Coronary artery (tissue), 2 donors: ENCODE measurements around the gene ANKRD33.
A peak's percentile ranks its signal among the peaks of the same experiment; 100 is the strongest.

Experiments used
- DNase-seq: peaks from one replicate; pipeline ENCODE4 v3.0.0-alpha.2; 2017; ENCODE audit warnings: low spot score
- H3K27ac ChIP-seq, 2 donors: fragments of 200-600 bp; sonication (generic); one replicate each; pipeline ENCODE4 v1.5.1; 2016 to 2019
- H3K4me3 ChIP-seq: fragments of 200-600 bp; sonication (generic); 2 replicates; pipeline ENCODE4 v1.5.1; 2016; ENCODE audit warnings: mild to moderate bottlenecking, moderate library complexity
- CTCF ChIP-seq: fragments of 200-600 bp; sonication (generic); IDR thresholded peaks from one replicate; pipeline ENCODE4 v1.5.1; 2019; ENCODE audit warnings: antibody characterized with exemption

The ANKRD33 gene

GRCh38 chr12:51867371-51867770, 20.5 kb upstream of the ANKRD33 start:
- DNase-seq = no peak
- TF ChIP-seq CTCF = no peak
- H3K27ac ChIP-seq = no peak overlapping the region
- no peak overlapping the region for H3K4me3 ChIP-seq

GRCh38 chr12:51867796-51868428, 20.0 kb upstream of the ANKRD33 start:
- Histone ChIP-seq H3K4me3 (no peak overlapping the region), H3K27ac (no peak overlapping the region)
- TF ChIP-seq CTCF = no peak
- no peak for DNase-seq

GRCh38 chr12:51868821-51869495, 18.9 kb upstream of the ANKRD33 start:
- Histone ChIP-seq H3K27ac (no peak overlapping the region), H3K4me3 (peak overlapping the region; percentile 72)
- no peak for TF ChIP-seq CTCF
- no peak for DNase-seq

GRCh38 chr12:51869496-51869865, 18.4 kb upstream of the ANKRD33 start:
- DNase-seq = no peak
- Histone ChIP-seq H3K27ac (no peak overlapping the region), H3K4me3 (peak overlapping the region; percentile 72)
- TF ChIP-seq CTCF = no peak

DNA sequence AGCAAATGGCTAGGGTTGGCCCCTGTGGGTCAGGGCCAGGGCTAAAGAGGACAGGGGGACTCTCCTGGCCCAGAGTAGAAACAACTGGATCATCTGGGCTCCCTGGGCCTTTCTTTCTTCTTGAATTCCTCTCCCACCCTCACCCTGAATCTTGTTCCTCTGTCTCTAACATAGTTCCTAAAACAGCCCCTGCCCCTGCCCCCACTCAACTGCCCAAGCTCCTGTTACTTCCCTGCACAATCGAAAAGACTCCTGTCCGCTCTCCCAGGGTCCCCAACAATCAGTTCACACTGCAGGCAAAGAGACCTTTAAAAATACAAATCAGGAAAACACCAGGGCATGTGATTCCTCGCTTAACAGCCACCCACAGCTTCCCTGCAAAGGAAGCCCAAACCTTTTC, 18.0 kb upstream of the ANKRD33 start:
- TF ChIP-seq CTCF = no peak
- H3K4me3 ChIP-seq = no peak overlapping the region

GRCh38 chr12:51870504-51870903, 17.4 kb upstream of the ANKRD33 start:
- H3K27ac ChIP-seq = no peak overlapping the region
- no peak for TF ChIP-seq CTCF
- no peak for DNase-seq
- H3K4me3 ChIP-seq = no peak overlapping the region

More for the DNA sequence above, 18.0 kb upstream of the ANKRD33 start:
- no peak for DNase-seq
- no peak overlapping the region for H3K27ac ChIP-seq

DNA sequence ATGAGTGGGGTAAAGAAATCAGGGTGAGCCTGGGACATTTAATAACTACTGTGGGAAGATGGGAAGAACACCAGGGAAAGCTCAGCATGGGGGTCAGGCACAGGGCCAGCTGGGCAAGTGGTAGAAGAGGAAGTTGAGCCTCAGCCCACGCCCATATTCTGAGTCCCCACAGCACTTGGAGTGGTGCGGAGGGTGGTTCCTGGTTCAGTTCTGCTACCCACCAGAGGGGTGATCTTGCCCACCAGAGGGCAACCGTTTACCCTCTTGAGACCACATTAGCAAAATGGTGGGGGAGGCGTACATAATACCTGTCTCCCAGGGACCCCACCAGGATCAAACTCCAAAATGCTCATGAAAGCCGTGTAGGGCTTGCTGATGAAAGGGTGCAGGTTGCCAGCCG, 16.8 kb upstream of the ANKRD33 start:
- no peak for DNase-seq
- TF ChIP-seq CTCF = no peak

More for the DNA sequence above, 16.8 kb upstream of the ANKRD33 start:
- Histone ChIP-seq H3K27ac (no peak overlapping the region), H3K4me3 (no peak overlapping the region)
